RKO (cell line): ENCODE data around the gene RPUSD3.

ENCODE experiments used
- DNase-seq: peaks from one replicate; pipeline ENCODE4 v3.0.0-alpha.2; 2016; ENCODE audit warnings: low spot score

RPUSD3 gene

GRCh38 chr3:9804996-9805395 is 38.8 kb downstream of the RPUSD3 start:
- DNase-seq, result no peak

GRCh38 chr3:9803494-9803893 is 40.3 kb downstream of the RPUSD3 start:
- DNase-seq, result no peak

- no peak for DNase-seq
Observed at GRCh38 chr3:9800529-9800928, 43.3 kb downstream of the RPUSD3 start.

- no peak for DNase-seq
Observed at GRCh38 chr3:9797196-9797945, 46.4 kb downstream of the RPUSD3 start.

- DNase-seq, result no peak
Observed at GRCh38 chr3:9795207-9795606, 48.6 kb downstream of the RPUSD3 start.

GRCh38 chr3:9794400-9794799 is 49.4 kb downstream of the RPUSD3 start:
- no peak for DNase-seq

GRCh38 chr3:9793161-9793781 is 50.5 kb downstream of the RPUSD3 start:
- peak; percentile 77 for DNase-seq

- peak; percentile 95 for DNase-seq
Observed at GRCh38 chr3:9792405-9793160, 51.2 kb downstream of the RPUSD3 start, which contains the start of the genes ARPC4 and TADA3. ARPC4 (plus strand) TSS chr3:9793082; CDS start chr3:9793122, 40 bp downstream. TADA3 (minus strand) TSS chr3:9792473; CDS start chr3:9791466, 1,007 bp downstream.

GRCh38 chr3:9791790-9792404 is 51.9 kb downstream of the RPUSD3 start:
- no peak for DNase-seq

GRCh38 chr3:9791127-9791526 is 52.7 kb downstream of the RPUSD3 start:
- no peak for DNase-seq
